ENCODE data around the gene SLC38A7. TPM values are rescaled to one million over a fixed set of nuclear protein-coding genes. Genes with fewer than 3 reads are reported as not detected.

The SLC38A7 gene
- total RNA-seq, 1 donor from 2014 or later, result 23.5 TPM

GRCh38 chr16:58730724-58731370, 46.3 kb upstream of the SLC38A7 start:
- no peak overlapping the region for H3K27ac ChIP-seq
- no peaks in the 10 kb centered on the region for H3K36me3 ChIP-seq
- H3K4me3 ChIP-seq, result no peak overlapping the region
- H3K27me3 ChIP-seq, result no peaks in the 10 kb centered on the region
- DNase-seq (ENCODE audit: low spot score in 2 of 2), result no peak
- TF ChIP-seq CTCF (IDR thresholded peaks at IDR 0.05), result no peak
- peaks cover 12 to 14% of the 10 kb centered on the region in 2 donors for H3K4me1 ChIP-seq
- no peaks in the 10 kb centered on the region for H3K9me3 ChIP-seq
- intact Hi-C loops (cut with DNase I), result no loop called here

- no peaks in the 10 kb centered on the region for H3K9me3 ChIP-seq
- intact Hi-C loops (cut with DNase I), result no loop called here
- TF ChIP-seq CTCF (IDR thresholded peaks at IDR 0.05), result no peak
- no peaks in the 10 kb centered on the region for H3K27me3 ChIP-seq
- H3K4me3 ChIP-seq, result no peak overlapping the region
- peaks cover 7 to 9% of the 10 kb centered on the region in 2 donors for H3K36me3 ChIP-seq
- DNase-seq (ENCODE audit: low spot score in 2 of 2), result no peak
- H3K27ac ChIP-seq, result no peak overlapping the region
- peaks cover 6 to 7% of the 10 kb centered on the region in 2 donors for H3K4me1 ChIP-seq
Measured at GRCh38 chr16:58727796-58728568, 43.4 kb upstream of the SLC38A7 start.

GRCh38 chr16:58727028-58727781, 42.6 kb upstream of the SLC38A7 start:
- intact Hi-C loops (cut with DNase I), result no loop called here
- H3K4me1 ChIP-seq, result peaks cover 3 to 4% of the 10 kb centered on the region in 2 donors
- no peak for DNase-seq (ENCODE audit: low spot score in 2 of 2)

GRCh38 chr16:58723109-58723508, 38.5 kb upstream of the SLC38A7 start:
- Histone ChIP-seq H3K4me1 (no peaks in the 10 kb centered on the region), H3K36me3 (peaks cover 28 to 55% of the 10 kb centered on the region in 2 donors), H3K9me3 (no peaks in the 10 kb centered on the region), H3K27me3 (no peaks in the 10 kb centered on the region), H3K4me3 (no peak overlapping the region), H3K27ac (no peak overlapping the region)
- intact Hi-C loops (cut with DNase I), result no loop called here
- TF ChIP-seq CTCF (IDR thresholded peaks at IDR 0.05), result no peak
- no peak for DNase-seq (ENCODE audit: low spot score in 2 of 2)

More at GRCh38 chr16:58727028-58727781, 42.6 kb upstream of the SLC38A7 start:
- Histone ChIP-seq H3K27me3 (no peaks in the 10 kb centered on the region), H3K4me3 (no peak overlapping the region), H3K27ac (no peak overlapping the region), H3K36me3 (peaks cover 11 to 17% of the 10 kb centered on the region in 2 donors), H3K9me3 (no peaks in the 10 kb centered on the region)
- no peak for TF ChIP-seq CTCF (IDR thresholded peaks at IDR 0.05)

GRCh38 chr16:58717994-58718393, 33.4 kb upstream of the SLC38A7 start:
- no peak for TF ChIP-seq CTCF (IDR thresholded peaks at IDR 0.05)
- intact Hi-C loops (cut with DNase I), result no loop called here
- peaks cover 50 to 86% of the 10 kb centered on the region in 2 donors for H3K36me3 ChIP-seq

More at GRCh38 chr16:58717994-58718393, 33.4 kb upstream of the SLC38A7 start:
- Histone ChIP-seq H3K27me3 (no peaks in the 10 kb centered on the region), H3K9me3 (no peaks in the 10 kb centered on the region), H3K4me1 (no peaks in the 10 kb centered on the region), H3K4me3 (no peak overlapping the region), H3K27ac (no peak overlapping the region)
- DNase-seq (ENCODE audit: low spot score in 2 of 2), result no peak
